Activated CD8-positive, alpha-beta memory T cell treated with anti-CD3 and anti-CD28 coated beads, Interleukin-2, amount 50 U/mL, for 48 hours (primary cell): ENCODE results near the gene GUCA1A.
"Not testable (repeated sequence)": the region's sequence is repeated elsewhere in the genome, so short reads cannot be mapped to it uniquely, and the experiment has no call there.

Experiments used
- DNase-seq: peaks from one replicate; pipeline ENCODE4 v3.0.0-alpha.2; 2020

GUCA1A gene

DNA sequence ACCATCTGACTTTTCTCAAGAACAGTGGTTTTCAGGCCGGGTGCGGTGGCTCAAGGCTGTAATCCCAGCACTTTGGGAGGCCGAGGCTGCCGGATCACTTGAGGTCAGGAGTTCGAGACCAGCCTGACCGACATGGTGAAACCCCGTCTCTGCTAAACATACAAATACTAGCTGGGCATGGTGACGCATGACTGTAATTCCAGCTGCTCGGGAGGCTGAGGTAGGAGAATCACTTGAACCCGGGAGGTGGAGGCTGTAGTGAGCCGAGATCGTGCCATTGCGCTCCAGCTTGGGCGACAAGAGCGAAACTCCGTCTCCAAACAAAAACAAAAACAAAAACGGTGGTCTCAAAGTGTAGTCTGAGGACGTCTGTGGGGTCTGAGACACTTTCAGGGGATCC lies 43.3 kb downstream of the GUCA1A start:
- DNase-seq: not testable (repeated sequence)

DNA sequence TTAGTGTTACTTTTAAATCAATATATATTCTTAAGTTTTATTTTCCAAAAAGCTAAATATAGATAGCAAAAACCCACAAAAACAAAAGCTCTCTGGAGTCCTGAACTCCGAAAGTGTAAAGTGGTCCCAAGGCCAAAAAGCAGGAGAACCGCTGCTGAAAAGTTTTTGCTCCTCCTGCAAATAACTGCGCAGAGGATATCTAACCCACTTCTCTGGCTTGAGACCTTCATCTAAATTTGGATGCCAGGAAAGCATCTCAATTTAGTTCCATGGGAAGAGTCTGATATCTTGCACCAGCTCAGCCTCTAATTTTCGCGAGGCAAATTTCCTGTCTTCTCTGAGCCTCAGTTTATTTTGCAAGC lies 44.0 kb downstream of the GUCA1A start:
- DNase-seq: no peak

- peak; percentile 91 for DNase-seq
Observed at GRCh38 chr6:42217519-42218367, 44.6 kb downstream of the GUCA1A start, which contains the start of gene MRPS10. Gene MRPS10, minus strand, starts transcription at chr6:42217861. Its CDS starts 12 bp downstream, at chr6:42217849.

DNA sequence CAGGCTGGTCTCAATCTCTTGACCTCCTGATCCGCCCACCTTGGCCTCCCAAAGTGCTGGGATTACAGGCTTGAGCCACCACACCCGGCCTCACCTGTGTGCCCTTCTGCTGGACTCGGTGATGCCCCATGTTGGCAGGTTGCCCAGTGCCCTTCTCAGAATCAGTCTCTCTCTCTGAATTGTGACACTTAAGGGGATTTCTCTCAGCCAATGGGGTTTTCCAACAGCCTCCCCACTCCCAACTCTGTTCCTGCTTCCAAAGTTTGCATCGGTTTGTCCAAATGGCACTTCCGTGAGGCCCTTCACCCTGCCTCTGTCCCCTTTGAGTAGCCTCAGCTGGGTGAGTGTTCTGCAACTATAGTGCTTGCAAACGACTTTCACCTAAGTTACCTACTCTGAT lies 47.6 kb downstream of the GUCA1A start:
- DNase-seq: no peak

- DNase-seq: no peak
Observed at GRCh38 chr6:42221546-42221945, 48.4 kb downstream of the GUCA1A start.

GRCh38 chr6:42222448-42222847 lies 49.3 kb downstream of the GUCA1A start:
- DNase-seq: no peak

DNA sequence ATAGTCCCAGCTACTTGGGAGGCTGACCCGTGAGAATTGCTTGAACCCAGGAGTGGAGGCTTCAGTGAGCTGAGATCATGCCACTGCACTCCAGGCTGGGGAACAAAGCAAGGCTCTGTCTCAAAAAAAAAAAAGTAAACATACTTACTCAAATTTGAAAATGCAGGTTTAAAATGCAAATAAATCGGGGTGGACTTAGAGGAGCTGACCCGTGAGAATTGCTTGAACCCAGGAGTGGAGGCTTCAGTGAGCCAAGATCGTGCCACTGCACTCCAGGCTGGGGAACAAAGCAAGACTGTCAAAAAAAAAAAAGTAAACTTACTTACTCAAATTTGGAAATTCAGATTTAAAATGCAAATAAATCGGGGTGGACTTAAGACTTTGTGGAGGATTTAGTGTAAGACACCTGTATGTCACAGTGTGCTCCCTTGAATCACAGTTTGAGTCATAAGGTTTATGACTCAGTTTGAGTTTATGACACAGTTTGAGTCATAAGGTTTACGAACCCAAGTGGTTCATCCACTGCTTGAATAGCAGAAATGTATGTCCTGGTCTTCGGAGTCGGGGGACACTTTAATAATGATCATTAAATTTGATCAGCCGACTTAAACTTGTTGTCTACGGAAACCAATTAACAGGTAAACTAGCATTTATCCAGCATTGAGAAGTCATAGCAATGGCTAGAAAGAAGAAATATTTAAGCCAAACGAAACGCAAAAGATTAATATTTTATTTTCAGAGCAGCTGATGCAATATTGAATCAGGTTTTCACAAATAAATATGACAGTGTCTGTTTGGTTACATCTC lies 51.3 kb downstream of the GUCA1A start:
- no peak for DNase-seq

GRCh38 chr6:42225029-42225339 lies 51.8 kb downstream of the GUCA1A start:
- DNase-seq: no peak

DNA sequence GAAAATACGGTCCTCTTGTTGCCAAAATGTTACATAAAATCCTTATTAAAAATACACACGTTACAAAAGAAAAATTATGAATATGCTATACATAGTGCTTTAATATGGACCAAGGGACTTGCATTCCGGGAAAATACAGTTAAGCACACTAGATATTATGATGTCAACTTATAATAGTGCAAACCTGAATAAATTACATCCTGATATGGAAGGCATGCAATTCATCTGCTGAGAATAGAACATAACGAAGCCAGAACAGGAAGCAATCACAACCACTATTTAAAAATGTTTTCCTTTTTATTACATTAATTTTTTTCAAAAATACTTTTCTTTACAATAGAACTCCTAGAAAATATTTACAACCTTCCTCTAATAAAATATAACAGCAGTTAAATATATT lies 52.3 kb downstream of the GUCA1A start:
- no peak for DNase-seq

DNA sequence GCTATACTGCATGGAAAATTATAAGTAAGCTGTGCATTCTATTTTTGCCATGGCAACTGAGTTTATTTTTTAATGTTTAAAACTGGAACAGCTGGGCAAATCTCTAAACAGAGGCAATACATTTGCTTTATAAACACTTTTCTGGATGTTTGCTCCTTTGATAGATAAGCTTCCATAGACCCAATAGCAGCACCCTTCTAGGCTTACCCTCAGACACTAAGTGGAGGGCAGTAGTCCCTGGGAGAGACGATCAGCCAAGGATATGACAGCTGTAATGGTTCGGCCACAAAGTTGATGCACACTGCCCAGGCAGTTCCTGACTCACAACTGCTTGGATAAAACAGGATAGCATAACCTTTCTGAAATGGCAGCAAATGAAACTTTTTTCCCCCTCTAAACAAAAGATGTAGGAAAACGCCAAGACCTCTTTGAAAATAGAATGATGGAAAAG lies 53.0 kb downstream of the GUCA1A start:
- DNase-seq: no peak

DNA sequence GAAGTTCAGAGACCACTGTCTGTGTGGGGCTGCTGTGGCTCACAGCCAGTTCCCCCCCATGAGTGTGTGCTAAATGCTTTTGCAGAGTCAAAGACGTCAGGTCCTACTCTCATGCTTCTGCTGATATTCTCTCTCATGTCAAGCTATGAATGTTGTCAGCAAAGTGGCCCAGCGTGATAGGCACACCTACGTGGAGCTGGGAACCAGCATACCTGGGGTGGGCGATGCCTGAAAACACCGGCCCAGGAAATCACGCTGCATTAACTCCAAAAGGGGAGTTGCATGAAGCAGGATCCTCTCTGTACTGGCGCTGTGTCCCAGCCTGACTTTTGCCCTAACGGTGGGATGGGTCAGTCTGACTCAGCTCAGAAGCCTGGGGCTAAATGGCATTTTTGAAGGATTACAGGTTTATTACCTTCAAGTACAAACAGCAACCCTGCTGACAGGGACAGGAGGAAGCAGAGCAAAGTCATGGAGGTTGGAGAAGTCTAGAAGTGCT lies 53.5 kb downstream of the GUCA1A start:
- DNase-seq: no peak

DNA sequence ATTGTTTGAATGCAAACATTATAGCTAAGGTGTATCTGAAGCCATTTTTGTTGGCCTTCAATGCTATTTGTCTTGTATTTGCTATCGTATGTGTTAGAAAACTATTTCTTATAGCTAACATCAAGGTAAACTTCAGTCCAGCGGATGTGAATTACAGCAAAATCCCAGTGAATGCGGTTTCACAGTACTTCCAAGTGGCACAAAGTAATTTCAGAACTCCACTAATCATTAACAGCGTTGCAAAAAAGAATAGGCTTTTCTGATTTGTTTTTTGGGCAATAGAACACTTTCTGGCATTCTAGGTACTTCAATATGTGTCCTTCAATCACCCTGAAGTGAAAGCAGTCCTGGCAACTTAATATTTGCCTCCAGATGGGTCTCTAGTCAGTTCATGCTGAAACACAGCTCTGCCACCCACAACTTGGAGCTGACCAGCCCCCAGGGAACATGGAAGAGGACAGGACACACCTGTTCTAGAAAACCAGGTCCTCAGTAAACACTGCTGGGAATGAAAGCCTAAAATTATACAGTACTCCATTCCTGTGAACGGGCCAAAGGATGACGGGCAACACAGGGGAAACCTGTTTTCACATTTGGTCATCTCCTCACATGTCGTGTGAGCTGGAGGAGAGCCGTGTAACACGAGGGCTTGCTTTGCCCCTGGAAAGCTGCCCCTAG lies 54.1 kb downstream of the GUCA1A start:
- no peak for DNase-seq

DNA sequence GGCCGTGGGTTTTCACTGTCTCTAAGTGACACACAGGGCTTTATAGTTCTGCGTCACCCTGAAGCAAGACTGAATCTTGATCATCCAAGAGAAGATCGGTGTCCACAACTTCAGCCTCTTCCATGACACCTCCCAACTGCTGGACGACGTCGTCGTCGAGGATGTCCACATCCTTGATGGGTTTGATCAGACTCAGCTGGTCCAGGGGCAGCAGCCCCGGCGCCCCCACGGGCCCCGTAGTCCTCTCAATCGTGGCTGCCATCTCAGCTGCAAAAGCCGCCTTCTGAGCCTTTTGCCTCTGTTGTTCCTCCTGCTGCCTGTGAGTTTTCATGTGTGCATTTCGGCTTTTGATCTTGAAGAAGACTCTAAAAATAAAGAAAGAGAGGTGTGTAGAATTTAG lies 55.1 kb downstream of the GUCA1A start:
- no peak for DNase-seq
